Natural killer cell (primary cell): ENCODE data around the gene SETBP1. TPM values are rescaled to one million over a fixed set of nuclear protein-coding genes. Genes with fewer than 3 reads are reported as not detected.

ENCODE experiments used
- ATAC-seq, 3 donors: fragments of 150-1000 bp in 2 of 3; fragments of 200-7000 bp in 1 of 3; cut with Tn5 transposase; 1 replicate in 1 of 3; 2 replicates in 2 of 3; pipeline ENCODE4 v1.10.0; 2021; ENCODE audit warnings: mild to moderate bottlenecking in 2 of 3, moderate library complexity in 2 of 3
- DNase-seq, 2 donors: peaks; one replicate each; pipeline versions ENCODE4 v3.0.0 to v3.0.0-alpha.2; 2013 to 2021; ENCODE audit warnings: mixed read lengths in 1 of 2
- H3K27ac ChIP-seq: one replicate; pipeline ENCODE4 v1.5.1; 2013; ENCODE audit warnings: mild to moderate bottlenecking, low read length
- H3K27me3 ChIP-seq: one replicate; pipeline ENCODE4 v1.6.1; 2013; ENCODE audit warnings: low read length; ENCODE audit not compliant: control insufficient read depth, insufficient read depth
- H3K36me3 ChIP-seq: one replicate; pipeline ENCODE4 v1.6.1; 2013; ENCODE audit warnings: low read length; ENCODE audit not compliant: control insufficient read depth, insufficient read depth
- H3K4me1 ChIP-seq: one replicate; pipeline ENCODE4 v1.6.1; 2013; ENCODE audit warnings: low read length; ENCODE audit not compliant: control insufficient read depth, insufficient read depth
- H3K4me3 ChIP-seq: one replicate; pipeline ENCODE4 v1.5.1; 2013; ENCODE audit warnings: low read length
- H3K9me3 ChIP-seq: one replicate; pipeline ENCODE4 v1.6.1; 2013; ENCODE audit warnings: low read length; ENCODE audit not compliant: control insufficient read depth, insufficient read depth
- H3K27ac Mint-ChIP-seq, 2 donors: one replicate each; pipeline ENCODE4 v1.8.0; 2022; ENCODE audit warnings: mild to moderate bottlenecking in 2 of 2, mixed read lengths in 2 of 2, moderate library complexity in 1 of 2
- H3K27me3 Mint-ChIP-seq, 2 donors: one replicate each; pipeline ENCODE4 v1.8.0; 2022; ENCODE audit warnings: low read depth in 2 of 2, mixed read lengths in 2 of 2
- H3K36me3 Mint-ChIP-seq: one replicate; pipeline ENCODE4 v1.8.0; 2022; ENCODE audit warnings: mixed read lengths
- H3K4me1 Mint-ChIP-seq, 2 donors: one replicate each; pipeline ENCODE4 v1.8.0; 2022; ENCODE audit warnings: mixed read lengths in 2 of 2
- H3K4me3 Mint-ChIP-seq: one replicate; pipeline ENCODE4 v1.8.0; 2022; ENCODE audit warnings: mild to moderate bottlenecking, moderate library complexity, mixed read lengths
- H3K9me3 Mint-ChIP-seq, 2 donors: one replicate each; pipeline ENCODE4 v1.8.0; 2022; ENCODE audit warnings: mixed read lengths in 2 of 2
- WGBS: methylation state at CpG from one replicate; pipeline ENCODE4 v1.1.7; 2013; ENCODE audit warnings: missing lambda C conversion rate; ENCODE audit not compliant: insufficient coverage; 5-methylcytosine and 5-hydroxymethylcytosine counted together
- intact Hi-C: fragments of 100-400 bp; cut with micrococcal nuclease; formaldehyde crosslinking; loops from one replicate; pipeline ENCODE4 v1.14.2; 2022
- total RNA-seq, 4 donors: library from RNA; stranded (reverse); fragments of 120-200 nt in 1 of 4; gene quantifications; one replicate each; pipeline versions ENCODE4 v1.2.3 to v1.2.4, GENCODE V29; 2013 to 2022
- TF ChIP-seq, protein P1 (sequence below): fragments of 200-600 bp; IDR thresholded peaks from one replicate; pipeline ENCODE4 v1.8.0; 2022; ENCODE audit warnings: antibody characterized with exemption

The SETBP1 gene
- total RNA-seq, 3 donors from 2014 or later (not counting 1 experiment from before 2014, with no cell fraction given): 36.0 to 46.6 (median 41.2) TPM

- ATAC-seq: no peak
- peaks cover 6% of the 10 kb centered on the region for H3K4me1 ChIP-seq
- TF ChIP-seq, protein P1, sequence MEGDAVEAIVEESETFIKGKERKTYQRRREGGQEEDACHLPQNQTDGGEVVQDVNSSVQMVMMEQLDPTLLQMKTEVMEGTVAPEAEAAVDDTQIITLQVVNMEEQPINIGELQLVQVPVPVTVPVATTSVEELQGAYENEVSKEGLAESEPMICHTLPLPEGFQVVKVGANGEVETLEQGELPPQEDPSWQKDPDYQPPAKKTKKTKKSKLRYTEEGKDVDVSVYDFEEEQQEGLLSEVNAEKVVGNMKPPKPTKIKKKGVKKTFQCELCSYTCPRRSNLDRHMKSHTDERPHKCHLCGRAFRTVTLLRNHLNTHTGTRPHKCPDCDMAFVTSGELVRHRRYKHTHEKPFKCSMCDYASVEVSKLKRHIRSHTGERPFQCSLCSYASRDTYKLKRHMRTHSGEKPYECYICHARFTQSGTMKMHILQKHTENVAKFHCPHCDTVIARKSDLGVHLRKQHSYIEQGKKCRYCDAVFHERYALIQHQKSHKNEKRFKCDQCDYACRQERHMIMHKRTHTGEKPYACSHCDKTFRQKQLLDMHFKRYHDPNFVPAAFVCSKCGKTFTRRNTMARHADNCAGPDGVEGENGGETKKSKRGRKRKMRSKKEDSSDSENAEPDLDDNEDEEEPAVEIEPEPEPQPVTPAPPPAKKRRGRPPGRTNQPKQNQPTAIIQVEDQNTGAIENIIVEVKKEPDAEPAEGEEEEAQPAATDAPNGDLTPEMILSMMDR: no peak
Measured at GRCh38 chr18:44859263-44859662, 178.6 kb downstream of the SETBP1 start.

GRCh38 chr18:44859751-44860439 is 179.2 kb downstream of the SETBP1 start:
- no peaks in the 10 kb centered on the region for H3K27me3 Mint-ChIP-seq

More at GRCh38 chr18:44859263-44859662, 178.6 kb downstream of the SETBP1 start:
- Mint-ChIP-seq H3K36me3 (no peaks in the 10 kb centered on the region), H3K27me3 (no peaks in the 10 kb centered on the region), H3K27ac (no peak overlapping the region), H3K4me1 (peaks cover 4 to 18% of the 10 kb centered on the region in 2 donors), H3K9me3 (no peaks in the 10 kb centered on the region), H3K4me3 (no peak overlapping the region)
- Histone ChIP-seq H3K27me3 (no peaks in the 10 kb centered on the region), H3K9me3 (no peaks in the 10 kb centered on the region), H3K4me3 (no peak overlapping the region), H3K36me3 (no peaks in the 10 kb centered on the region), H3K27ac (no peak overlapping the region)
- intact Hi-C loops: no loop called here
- no peak for DNase-seq

GRCh38 chr18:44862112-44862511 is 181.4 kb downstream of the SETBP1 start:
- ATAC-seq (no peak), DNase-seq (no peak)
- TF ChIP-seq, protein P1: no peak
- no peaks in the 10 kb centered on the region for H3K36me3 Mint-ChIP-seq
- no peaks in the 10 kb centered on the region for H3K27me3 ChIP-seq
- no peaks in the 10 kb centered on the region for H3K9me3 Mint-ChIP-seq
- H3K4me1 Mint-ChIP-seq: peaks cover 25 to 31% of the 10 kb centered on the region in 2 donors
- WGBS: no CpG with 5 or more reads among the region's 3 CpGs
- no peaks in the 10 kb centered on the region for H3K9me3 ChIP-seq
- H3K27ac ChIP-seq: no peak overlapping the region
- no peak overlapping the region for H3K4me3 ChIP-seq
- no peaks in the 10 kb centered on the region for H3K27me3 Mint-ChIP-seq
- intact Hi-C loops: no loop called here
- H3K27ac Mint-ChIP-seq: no peak overlapping the region
- H3K4me1 ChIP-seq: peaks cover 3% of the 10 kb centered on the region
- no peak overlapping the region for H3K4me3 Mint-ChIP-seq
- no peaks in the 10 kb centered on the region for H3K36me3 ChIP-seq

More at GRCh38 chr18:44859751-44860439, 179.2 kb downstream of the SETBP1 start:
- Mint-ChIP-seq H3K4me3 (no peak overlapping the region), H3K9me3 (no peaks in the 10 kb centered on the region), H3K4me1 (peaks cover 4 to 12% of the 10 kb centered on the region in 2 donors), H3K36me3 (no peaks in the 10 kb centered on the region), H3K27ac (no peak overlapping the region)
- DNase-seq: no peak
- intact Hi-C loops: no loop called here
- WGBS: 80% methylated on average over 6 of the region's 6 CpGs
- no peaks in the 10 kb centered on the region for H3K27me3 ChIP-seq
- H3K36me3 ChIP-seq: no peaks in the 10 kb centered on the region
- H3K4me1 ChIP-seq: peaks cover 6% of the 10 kb centered on the region
- H3K9me3 ChIP-seq: no peaks in the 10 kb centered on the region
- no peak overlapping the region for H3K27ac ChIP-seq
- ATAC-seq: no peak
- TF ChIP-seq, protein P1: no peak
- H3K4me3 ChIP-seq: no peak overlapping the region

DNA sequence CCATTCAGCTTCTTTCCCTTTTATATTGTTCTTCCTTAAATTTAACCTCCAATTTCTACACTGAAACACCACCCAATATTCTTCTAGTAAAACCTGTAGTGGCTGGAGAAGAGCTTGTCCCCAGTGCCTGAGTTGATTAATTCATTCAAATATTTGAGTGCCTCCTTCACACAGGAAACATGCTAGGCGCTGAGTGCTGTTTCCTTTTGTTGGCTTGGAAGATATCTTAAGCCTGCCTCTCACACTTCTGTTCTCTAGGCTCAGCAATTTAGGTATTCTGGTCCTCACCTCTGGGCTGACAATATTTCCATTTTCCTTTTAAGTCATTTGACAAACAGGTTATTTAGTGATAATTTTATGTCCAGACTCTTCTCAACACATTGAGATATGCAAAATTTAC is 185.4 kb downstream of the SETBP1 start:
- DNase-seq (no peak), ATAC-seq (peak; percentile 60 to 82 (median 76))
- Mint-ChIP-seq H3K9me3 (no peaks in the 10 kb centered on the region), H3K27me3 (no peaks in the 10 kb centered on the region), H3K4me3 (peak overlapping the region; percentile 35), H3K27ac (peak overlapping the region; percentile 4 to 28), H3K4me1 (peaks cover 38 to 54% of the 10 kb centered on the region in 2 donors), H3K36me3 (no peaks in the 10 kb centered on the region)
- intact Hi-C loops: no loop called here
- TF ChIP-seq, protein P1: no peak
- no peaks in the 10 kb centered on the region for H3K27me3 ChIP-seq
- no peak overlapping the region for H3K27ac ChIP-seq
- H3K9me3 ChIP-seq: no peaks in the 10 kb centered on the region
- H3K4me3 ChIP-seq: no peak overlapping the region
- no peaks in the 10 kb centered on the region for H3K36me3 ChIP-seq
- peaks cover 10% of the 10 kb centered on the region for H3K4me1 ChIP-seq
- 8% methylated on average over 1 of the region's 1 CpG for WGBS
